GM12801 (cell line): ENCODE data around the gene HNRNPK.

Experiments used
- CTCF ChIP-seq: IDR thresholded peaks from one replicate; pipeline ENCODE4 v1.5.1; 2011; ENCODE audit warnings: control low read depth; ENCODE audit not compliant: insufficient read length; ENCODE audit errors: extremely low read depth

The HNRNPK gene

DNA sequence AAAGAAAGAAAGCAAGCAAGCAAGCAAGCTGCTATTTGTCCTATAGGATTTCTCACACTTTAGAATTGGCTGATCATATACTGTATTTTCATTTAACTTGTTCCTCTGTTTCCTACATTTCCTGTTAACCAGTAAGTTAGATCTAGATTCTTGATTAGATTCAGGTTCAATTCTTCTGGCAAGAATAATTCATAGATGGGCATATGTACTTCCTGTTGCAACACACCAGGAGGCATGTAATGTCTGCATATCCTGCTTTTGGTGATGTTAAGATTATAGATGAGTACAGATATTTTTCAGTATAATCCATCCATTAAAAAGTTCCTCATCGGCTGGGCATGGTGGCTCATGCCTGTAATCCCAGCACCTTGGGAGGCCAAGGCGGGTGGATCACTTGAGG, 48.0 kb downstream of the HNRNPK start:
- TF ChIP-seq CTCF: no peak

- TF ChIP-seq CTCF: no peak
These were observed 49.1 kb downstream of the HNRNPK start for GRCh38 chr9:83930881-83931280.

GRCh38 chr9:83927591-83927990, 52.4 kb downstream of the HNRNPK start:
- no peak for TF ChIP-seq CTCF

DNA sequence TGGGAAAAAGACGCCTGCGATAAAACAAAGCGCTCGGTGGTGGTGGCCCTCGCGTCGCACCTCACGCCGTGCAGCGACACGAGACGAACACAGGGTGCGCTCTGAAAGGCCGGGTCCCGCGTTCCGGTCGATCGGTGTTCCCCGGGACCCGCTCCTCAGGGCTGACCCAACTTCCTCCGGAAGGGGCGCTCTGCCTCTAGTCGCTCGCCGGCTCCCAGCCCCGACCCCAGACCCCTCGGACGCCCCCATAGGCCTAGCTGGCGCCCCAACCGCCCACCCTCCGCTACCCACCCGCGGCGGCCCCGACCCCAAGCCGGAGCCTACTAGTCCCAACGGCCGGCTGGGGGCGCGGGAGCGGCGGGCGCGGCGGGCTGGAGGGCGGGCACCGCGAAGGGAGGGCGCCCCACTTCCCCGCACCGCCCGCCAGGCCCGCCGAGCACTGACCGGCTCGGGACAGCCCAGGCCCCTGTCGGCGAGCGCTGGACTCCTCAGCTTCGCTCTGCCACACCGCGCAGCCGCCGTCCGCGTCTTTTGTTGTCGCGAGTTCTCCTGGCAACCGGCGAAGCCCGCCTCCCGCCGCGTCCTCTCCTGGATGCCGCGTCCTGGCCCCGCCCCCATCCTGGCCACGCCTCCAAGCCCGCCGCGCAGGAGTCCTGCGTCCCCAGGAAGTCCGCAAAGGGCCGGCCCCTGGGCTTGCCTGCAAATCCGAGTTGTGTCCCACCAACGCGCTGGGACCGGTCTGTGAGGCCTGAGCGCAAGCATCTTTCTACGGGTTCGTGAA, 58.9 kb downstream of the HNRNPK start, which contains the start of gene KIF27:
Gene KIF27 (minus strand): TSS at position 506 of the 781 bp plus-strand sequence. CDS start 5,841 bp downstream, outside the sequence.
- no peak for TF ChIP-seq CTCF

- TF ChIP-seq CTCF: no peak
These were observed 59.5 kb downstream of the HNRNPK start for GRCh38 chr9:83920469-83920926.

- no peak for TF ChIP-seq CTCF
These were observed 60.9 kb downstream of the HNRNPK start for GRCh38 chr9:83919111-83919510.
